GM18907 (cell line): ENCODE results near the gene ITPK1.
"Not testable (repeated sequence)": the region's sequence is repeated elsewhere in the genome, so short reads cannot be mapped to it uniquely, and the experiment has no call there.

ENCODE experiments used
- ATAC-seq: cut with Tn5 transposase; IDR thresholded peaks from one replicate; pipeline ENCODE4 v1.9.1; 2021; ENCODE audit warnings: mild to moderate bottlenecking, moderate library complexity; ENCODE audit not compliant: unreplicated experiment

The ITPK1 gene

DNA sequence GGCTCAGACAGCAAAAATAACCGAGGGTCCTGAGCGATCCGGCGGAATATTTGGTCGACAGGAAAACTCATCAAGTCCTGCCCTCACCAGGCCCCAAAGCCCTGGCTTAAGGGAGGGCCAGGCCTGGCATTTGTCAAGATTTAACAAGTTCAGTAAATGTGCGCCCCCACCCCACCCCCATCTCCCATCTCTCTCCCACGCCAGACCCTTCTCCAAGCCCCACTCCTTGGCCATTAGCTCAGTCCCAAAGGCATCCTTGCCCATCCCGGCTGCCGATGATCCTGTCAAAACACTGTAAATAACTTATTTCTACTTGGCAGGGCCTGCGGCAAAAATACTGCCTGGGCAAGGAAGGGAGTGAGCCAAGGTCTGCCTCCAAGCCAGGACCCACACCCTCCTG is 52.8 kb downstream of the ITPK1 start:
- ATAC-seq: no peak

DNA sequence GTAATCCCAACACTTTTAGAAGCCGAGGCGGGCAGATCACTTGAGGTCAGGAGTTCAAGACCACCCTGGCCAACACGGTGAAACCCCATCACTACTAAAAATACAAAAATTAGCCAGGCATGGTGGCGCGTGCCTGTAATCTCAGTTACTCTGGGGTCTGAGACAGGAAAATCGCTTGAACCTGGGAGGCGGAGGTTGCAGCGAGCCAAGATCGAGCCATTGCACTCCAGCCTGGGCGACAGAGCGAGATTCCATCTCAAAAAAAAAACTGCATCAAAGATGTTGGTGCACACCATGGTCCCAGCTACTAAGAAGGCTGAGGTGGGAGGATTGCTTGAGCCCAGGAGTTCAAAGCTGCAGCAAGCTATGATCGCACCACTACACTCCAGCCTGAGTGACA is 53.7 kb downstream of the ITPK1 start:
- not testable (repeated sequence) for ATAC-seq

DNA sequence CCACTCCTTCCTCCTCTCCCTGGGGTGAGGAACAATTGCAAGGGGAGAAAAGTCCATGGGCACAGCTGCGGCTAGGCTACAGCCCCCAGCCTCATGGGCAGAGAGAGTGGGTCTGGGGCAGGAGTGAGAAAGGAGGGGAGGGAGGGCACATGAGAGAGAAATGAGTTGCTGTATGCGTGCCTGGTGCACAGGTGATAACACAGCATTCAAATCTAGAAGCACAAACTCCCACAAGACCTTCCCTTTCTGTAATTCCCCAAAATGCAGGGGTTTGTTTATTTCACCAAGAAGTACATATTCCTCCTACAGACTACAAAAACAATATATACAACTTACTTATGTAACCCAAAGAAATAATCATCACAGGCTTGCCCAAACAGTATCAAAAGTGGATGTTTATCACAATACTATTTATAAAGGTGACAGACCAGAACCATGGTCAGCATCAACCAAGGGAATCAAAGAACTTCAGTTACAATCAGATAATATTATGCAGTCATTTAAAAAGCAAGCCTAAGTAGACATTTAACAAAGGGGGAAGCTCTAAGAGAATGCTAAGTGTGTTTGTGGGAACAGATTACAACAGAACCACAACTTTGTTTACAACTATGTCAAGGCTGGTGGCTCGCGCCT is 54.2 kb downstream of the ITPK1 start:
- no peak for ATAC-seq

DNA sequence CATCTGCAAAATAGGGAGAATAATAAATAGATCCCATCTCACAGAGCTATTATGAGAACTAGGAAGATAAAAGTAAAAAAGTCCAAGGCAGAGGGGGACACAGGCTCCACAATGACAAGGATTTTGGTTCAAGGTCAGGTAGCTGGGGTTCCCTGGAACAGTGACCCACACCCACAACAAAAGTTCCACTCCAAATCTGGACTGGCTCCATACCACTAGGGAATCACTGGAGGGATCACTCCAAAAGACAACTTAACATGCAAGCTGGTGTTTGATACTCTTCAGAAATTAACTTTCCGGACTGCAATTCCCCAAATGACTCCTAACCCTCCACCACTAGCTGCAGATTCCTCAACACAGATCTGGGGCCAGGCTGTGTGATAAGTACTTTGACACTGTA is 54.9 kb downstream of the ITPK1 start:
- no peak for ATAC-seq

DNA sequence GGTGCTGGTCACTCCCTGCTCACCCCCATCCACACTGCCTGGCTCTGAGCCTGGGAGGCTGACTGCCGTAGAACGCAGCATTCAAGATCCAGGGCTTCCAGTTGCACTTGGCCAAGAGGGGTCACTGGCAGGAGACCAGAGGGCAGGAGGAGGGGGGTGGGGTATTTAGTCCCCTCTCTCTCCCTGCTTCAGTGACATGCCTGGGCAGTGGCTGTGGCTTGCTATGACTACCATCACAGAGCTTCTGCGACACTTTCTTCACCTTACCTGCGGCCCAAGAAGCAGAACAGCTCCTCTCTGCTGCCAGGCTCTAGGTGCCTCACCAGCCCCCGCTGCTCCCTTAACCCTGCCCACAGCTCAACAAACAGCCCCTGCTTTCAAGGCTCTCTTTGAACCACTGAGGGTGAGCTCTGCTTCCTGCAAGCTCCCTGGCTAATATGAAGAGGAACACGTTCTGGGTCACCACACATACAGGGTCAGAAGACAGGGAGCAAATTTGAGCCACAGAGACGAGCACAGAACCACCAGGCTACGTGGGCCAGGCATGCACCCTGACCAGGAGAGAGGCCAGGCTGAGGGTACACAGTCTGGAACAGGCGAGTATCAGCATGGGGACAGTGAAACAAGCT is 55.7 kb downstream of the ITPK1 start:
- no peak for ATAC-seq

DNA sequence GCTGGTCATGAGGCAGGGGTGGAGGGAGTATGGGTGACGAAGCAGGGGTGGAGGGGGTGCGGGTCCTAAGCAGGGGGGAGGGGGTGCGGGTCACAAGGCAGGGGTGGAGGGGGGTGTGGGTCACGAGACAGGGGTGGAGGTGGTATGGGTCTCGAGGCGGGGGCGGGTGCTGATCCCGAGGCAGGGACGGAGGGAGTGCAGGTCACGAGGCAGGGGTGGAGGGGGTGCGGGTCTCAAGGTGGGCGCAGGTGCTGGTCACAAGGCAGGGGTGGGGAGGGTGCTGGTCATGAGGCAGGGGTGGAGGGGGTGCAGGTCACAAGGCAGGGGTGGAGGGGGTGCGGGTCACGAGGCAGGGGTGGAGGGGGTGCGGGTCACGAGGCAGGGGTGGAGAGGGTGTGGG is 56.5 kb downstream of the ITPK1 start:
- ATAC-seq: no peak

DNA sequence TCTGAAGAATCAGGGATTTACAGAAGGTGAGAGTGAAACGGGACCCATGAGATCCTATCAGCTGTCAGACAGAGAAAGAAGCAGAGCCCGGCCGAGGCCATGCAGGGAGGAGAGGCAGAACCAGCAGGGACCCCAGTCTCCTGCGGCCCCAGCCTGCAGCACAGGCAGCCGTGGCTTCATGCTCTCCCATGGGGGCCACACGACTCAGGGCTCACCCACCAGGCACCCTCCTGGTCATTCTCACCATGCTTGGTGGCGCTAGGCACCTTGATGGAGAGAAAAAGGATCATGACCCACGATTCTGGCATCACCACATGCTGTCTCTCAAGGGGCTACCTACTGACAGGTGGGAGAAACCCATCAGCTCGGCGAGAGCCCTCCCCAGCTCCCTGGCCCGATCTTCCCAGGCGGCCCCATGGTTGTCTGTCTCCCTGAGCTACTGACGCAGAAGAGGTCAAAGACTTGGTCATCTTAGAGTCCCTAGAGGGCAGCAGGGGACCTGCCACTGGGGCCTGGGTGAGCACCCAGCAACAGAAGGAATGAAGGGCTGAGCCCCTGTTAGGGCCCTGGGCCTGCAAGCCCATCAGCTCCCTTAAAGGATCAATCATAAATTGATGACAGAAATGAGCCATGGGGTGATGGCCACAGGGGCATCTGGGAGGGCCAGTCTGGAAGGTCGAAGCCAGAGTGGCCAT is 58.0 kb downstream of the ITPK1 start:
- ATAC-seq: no peak

DNA sequence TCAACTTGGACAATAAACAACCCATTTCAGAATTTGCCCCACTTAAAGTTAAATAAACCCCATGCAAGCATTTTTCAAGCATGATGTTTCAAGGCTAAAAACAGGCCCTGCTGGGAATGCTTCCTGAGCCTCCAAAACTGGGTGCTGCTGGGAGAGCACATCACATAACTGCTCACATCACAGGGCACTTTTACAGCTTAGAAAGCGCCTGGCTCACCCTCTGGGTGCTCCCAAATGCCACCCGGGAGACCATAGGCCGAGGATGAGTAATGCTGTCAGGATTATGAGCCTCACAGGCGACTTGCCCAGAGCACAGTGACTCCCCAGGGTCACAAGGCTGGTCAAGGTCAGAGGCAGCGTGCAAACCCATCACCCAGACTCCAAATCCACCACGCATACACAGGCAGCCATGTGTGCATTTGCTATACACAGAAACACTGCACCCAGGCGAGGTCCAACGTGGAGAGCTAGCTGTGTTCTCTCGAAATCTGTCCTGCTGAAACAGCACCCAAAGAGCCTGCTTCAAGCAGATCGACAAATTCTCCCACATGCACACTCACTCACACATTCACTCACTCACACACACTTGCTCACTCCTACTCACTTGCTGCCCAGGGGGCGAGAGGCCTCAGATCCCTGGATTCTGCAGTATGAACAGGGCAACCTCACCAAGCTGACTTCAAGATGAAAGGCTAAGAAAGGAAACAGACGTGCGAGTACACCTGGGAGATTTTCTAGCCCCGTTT is 58.7 kb downstream of the ITPK1 start:
- no peak for ATAC-seq

DNA sequence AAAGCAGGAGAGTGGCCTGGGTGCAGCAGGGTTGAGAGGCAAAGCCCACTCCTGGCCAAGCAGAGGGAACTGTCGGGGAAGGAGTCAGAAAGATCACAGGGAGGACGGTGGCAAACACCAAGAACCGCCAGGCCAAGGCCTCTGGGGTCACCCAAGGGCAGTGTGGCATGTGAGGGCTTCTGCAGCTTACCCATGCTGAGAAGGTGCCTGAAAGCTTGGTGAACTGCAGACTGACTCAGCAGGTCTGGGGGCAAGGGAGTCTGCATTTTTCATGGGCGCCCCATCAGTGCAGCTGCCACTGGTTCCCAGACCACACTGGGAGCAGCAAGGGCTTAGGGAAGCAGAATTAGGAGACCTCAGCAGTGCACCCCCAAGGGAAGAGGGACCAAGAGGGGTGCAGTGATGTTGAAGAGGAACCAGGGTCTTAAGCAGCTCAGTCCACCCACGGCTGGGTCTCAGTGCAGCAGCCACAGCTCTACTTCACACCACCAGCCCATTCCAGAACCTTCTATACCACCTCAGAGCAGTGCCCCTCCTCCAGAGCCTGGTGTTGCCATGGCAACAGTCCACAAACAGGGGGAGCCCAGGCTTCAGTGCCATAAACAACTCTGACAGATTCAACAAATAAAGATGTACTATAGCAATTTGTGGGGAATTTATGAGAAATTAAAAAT is 59.4 kb downstream of the ITPK1 start:
- no peak for ATAC-seq

DNA sequence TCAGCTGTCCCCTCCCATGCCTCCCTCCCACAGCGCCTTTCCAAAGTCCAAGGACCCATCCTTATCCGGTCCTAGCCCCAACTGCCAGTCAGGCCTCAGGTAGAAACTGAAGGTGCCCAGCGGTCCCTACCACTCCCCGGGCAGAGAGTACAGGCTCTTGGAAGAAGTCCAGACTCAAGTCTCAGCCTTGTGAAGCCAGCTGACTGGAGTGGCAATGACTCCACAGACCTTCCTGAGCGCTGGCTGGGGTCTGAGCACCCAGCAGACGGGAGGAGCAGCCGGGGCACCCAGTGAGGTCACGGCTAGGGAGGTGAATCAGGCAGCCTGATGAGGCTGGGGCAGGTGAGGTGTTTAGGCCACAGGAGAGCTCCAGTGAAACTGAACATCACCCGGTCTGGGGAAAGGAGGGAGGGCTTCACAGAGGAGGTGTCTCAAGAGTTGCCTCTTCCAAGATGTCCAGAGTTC is 60.0 kb downstream of the ITPK1 start:
- no peak for ATAC-seq

DNA sequence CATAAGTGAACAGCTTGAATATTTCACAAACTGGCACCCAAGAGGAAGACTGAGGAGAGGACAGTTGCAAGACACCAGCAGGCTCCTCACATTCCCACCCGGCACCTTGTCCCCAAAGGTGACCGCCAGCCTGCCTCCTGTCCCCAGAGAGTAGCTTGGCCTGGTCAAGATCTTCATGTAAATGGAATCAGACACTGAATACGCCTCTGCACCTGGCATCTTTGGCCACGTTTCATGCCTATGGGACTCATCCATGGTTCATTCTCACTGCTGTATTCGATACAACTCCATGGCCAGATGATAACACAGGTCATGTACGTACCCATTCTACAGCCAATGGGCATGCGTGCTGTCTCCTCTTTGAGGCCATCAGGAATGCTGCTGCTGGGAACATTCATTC is 60.8 kb downstream of the ITPK1 start:
- ATAC-seq: no peak

DNA sequence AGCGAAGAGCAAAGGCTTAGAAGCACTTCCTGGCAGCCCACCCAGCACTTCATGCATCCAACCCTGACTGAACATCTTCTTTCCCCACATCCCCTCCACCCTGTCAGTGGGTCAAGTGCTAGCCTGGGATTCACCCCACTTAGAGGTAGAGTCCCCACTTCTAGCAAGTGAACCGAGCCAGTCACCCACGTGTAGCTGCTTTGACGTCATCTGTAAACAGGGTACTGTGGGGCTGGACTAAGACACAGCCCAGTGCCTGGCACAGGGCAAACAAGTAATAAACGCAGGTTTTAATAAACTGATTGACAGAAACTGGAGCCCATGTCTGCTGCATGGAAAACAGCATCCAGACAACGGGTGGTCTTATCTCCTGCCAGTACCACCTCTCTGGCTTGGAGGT is 61.7 kb downstream of the ITPK1 start:
- no peak for ATAC-seq

DNA sequence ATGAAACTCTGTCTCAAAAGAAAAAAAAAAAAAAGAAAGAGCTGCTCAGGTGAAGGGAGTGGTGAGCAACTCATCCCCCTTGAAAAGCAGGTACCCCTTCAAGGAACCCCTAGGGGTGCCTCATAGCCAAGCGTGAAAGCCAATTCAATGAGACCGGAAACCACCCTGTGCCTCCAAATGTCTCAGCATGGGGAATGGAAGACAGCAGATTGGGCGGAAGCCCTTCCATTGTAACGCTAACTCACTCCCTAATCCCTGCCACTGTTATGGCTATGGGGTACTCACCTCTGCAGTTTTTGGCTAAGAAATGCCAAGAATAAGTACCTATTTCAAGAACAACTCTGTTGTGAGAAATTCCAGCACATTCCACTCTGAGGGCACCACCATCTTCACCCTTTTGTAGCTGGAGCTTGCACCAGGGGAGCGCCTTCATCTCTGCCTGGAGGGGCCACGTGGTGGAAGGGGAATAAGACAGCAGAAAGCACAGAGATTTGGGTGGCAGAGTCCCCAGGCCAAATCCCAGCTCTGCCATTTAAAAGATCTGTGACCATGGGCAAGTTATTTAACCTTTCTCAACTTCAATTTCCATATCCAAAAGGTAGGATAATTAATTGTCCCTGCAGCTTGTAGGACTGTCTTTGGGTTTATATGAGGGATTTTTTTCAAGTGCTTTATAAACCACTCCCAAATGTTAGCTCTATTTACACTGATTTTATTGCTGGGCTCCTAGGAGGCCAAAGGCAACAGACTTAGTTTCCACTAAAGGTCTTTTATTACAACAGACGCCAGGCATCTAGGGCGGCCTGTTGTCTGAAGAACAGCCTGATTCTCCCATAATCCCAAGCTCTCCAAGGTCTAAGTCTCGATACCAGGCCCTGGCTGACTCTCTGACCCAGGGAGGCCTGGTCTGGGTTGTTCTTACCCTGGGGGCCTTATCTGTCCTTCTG is 63.9 kb downstream of the ITPK1 start:
- ATAC-seq: no peak

DNA sequence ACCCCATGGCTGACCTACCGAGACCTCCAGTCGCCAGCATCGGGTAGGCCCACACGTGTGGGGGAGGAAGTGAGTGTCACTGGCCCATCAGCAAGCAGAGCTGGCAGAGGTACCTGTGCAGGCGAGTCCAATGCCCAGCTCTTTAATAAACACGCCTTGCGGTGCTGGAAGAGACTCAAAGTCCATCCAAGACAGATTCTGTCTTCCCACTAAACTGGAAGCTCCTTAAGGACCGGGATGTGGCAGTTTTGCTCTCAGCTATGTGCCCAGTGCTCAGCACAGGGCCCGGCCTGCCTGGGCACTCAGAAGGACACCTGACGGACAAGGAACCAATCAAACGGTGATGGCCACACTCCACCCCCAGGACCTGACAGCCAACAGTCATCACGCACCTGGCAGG is 65.0 kb downstream of the ITPK1 start:
- no peak for ATAC-seq

DNA sequence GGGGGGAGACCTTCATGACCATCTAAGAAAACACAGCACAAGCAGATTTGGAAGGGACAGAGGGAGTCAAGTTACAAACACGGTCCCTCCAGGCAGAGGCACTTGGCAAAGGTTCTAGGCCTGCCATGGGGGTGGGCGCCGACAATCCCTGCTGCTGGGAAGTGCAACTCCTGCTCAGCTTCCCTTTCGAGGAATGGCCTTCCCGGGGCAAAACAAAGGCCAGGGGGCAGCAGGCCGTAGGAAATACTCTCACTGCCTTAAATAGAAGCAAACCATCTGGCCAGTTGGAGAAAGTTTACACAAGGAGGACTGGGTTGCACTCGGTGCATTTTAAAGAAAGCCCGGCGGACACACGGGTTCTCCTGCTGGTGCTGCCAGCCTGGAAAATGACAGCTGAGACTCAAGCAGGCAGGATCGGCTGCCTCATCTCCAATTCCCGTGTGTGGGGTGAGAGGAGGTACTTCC is 65.8 kb downstream of the ITPK1 start:
- no peak for ATAC-seq

DNA sequence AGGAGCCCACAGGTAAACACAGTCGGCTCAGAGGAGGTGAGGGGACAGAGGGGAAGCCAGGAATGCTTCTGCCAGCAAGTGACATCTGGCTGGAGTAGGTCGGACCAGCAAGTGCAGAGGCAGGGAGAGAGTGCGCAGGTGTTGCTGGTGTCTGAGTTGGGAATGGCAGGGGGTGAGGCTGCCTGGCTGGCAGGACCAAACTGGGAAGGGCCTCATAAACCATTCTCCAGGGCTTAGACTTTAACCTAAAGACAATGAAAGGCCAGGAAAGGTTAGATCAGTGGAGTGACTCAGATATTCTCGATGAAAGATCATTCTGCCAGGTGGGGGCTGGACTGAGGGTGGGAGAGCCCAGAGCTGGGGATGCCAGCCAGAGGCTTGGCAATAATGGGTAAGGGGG is 66.4 kb downstream of the ITPK1 start:
- ATAC-seq: no peak

DNA sequence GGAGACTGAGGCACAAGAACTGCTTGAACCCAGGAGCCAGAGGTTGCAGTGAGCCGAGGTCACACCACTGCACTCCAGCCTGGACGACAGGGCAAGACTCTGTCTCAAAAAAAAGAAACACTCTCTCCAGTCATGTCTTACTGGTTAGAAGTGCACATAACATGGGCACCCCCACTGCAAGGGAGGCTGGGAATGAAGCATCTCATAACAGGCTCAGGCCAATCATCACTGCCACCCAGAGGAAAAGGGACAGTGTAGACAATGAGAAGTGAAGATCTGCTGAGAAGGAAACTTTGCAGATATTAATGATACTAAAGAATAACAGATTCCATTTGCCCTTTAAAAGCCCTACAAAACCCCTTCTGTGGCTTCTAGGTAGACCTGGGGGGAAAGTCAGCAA is 66.9 kb downstream of the ITPK1 start:
- ATAC-seq: no peak

DNA sequence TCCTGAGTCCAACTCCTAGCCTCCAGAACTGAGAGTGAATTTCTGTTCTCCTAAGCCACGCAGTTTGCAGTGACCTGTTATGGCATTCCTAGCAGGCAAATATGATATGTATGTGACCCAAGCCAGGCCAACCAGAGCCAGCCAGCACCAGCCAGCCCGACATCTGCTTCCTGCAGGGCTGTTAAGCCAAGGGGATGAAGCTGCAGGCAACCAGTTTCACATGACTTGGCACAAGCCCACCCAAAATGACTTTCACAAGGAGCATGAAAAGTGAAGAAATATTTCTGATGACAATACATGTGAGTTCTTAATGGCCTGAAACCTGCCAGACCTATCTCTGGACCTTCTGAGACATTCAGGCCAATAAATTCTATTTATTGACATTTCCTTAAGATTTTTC is 68.1 kb downstream of the ITPK1 start:
- no peak for ATAC-seq

DNA sequence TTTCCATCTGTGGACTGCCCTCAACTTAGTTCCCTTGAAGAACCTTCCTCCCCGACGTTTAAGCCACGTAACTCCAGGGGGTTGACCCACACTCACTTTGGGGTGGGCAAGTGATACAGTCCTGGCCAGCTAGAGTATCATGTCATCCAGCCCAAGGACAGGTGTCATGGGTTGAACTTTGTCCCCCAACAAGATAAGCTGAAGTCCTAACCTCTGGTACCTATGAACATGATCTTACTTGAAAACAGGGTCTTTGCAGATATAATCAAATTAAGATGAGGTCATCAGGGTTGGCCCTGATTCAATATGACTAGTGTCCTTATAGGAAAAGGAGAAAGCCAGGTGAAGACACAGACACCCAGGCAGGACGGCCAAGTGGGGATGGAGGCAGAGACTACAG is 68.6 kb downstream of the ITPK1 start:
- no peak for ATAC-seq

DNA sequence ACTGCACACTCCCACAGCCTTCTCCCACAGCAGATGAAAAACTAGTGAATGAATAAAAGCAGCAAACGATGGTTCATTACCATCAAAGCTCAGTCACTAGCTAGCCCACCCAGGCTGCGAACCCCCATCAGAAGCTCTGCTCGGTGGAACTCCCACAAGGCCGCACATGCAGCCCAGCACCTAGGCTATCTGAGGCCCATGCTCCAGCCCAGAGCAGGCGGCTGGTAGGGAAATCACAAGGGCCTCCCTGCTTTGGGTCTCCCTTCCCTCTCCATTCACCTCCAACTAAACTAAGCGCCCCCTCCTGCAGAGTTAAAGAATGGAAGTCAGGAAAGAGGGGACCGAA is 69.0 kb downstream of the ITPK1 start:
- ATAC-seq: no peak
